B cell (primary cell): ENCODE measurements around the gene GRK3.

Experiments used
- EZH2 ChIP-seq: IDR thresholded peaks from 2 replicates; pipeline ENCODE4 v1.6.1; 2012; ENCODE audit warnings: borderline replicate concordance, low read depth, mild to moderate bottlenecking, moderate library complexity, low read length; ENCODE audit not compliant: insufficient read depth, poor library complexity, severe bottlenecking
- TF ChIP-seq, protein P1 (sequence below): fragments of 200-600 bp; IDR thresholded peaks from one replicate; pipeline ENCODE4 v1.8.0; 2022; ENCODE audit warnings: antibody characterized with exemption, mild to moderate bottlenecking

DNA sequence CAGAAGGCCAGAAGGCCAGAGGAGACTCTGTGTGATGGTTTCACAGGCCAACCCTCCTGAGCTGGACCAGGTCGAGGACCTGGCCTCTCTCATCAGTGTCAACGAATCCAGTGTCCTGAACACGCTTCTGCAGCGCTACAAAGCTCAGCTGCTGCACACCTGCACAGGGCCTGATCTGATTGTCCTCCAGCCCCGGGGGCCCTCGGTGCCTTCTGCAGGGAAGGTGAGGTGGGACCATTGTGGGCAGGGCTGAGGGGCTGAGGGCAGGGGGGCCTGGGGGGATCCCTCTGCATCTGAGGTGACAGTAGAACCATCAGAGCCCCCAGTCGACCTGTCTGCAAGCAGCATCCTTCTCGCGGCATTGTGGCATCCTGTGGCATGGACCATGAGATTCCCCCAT, 207.8 kb downstream of the GRK3 start:
- TF ChIP-seq, protein P1, sequence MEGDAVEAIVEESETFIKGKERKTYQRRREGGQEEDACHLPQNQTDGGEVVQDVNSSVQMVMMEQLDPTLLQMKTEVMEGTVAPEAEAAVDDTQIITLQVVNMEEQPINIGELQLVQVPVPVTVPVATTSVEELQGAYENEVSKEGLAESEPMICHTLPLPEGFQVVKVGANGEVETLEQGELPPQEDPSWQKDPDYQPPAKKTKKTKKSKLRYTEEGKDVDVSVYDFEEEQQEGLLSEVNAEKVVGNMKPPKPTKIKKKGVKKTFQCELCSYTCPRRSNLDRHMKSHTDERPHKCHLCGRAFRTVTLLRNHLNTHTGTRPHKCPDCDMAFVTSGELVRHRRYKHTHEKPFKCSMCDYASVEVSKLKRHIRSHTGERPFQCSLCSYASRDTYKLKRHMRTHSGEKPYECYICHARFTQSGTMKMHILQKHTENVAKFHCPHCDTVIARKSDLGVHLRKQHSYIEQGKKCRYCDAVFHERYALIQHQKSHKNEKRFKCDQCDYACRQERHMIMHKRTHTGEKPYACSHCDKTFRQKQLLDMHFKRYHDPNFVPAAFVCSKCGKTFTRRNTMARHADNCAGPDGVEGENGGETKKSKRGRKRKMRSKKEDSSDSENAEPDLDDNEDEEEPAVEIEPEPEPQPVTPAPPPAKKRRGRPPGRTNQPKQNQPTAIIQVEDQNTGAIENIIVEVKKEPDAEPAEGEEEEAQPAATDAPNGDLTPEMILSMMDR: no peak
- no peak for TF ChIP-seq EZH2
